GM18519 (cell line): ENCODE results near the gene CCND1.
"Not testable (repeated sequence)": the region's sequence is repeated elsewhere in the genome, so short reads cannot be mapped to it uniquely, and the experiment has no call there.

Source experiments
- ATAC-seq: cut with Tn5 transposase; IDR thresholded peaks from one replicate; pipeline ENCODE4 v1.9.1; 2021; ENCODE audit warnings: mild to moderate bottlenecking, moderate library complexity; ENCODE audit not compliant: unreplicated experiment, low FRiP score

CCND1 gene

GRCh38 chr11:69685348-69685747 lies 44.4 kb downstream of the CCND1 start:
- ATAC-seq, result no peak

GRCh38 chr11:69686452-69686851 lies 45.5 kb downstream of the CCND1 start:
- ATAC-seq, result no peak

- ATAC-seq, result no peak
These were observed 45.9 kb downstream of the CCND1 start for GRCh38 chr11:69686856-69687255.

- not testable (repeated sequence) for ATAC-seq
These were observed 47.2 kb downstream of the CCND1 start for GRCh38 chr11:69687969-69688771.

- ATAC-seq, result no peak
These were observed 48.7 kb downstream of the CCND1 start for GRCh38 chr11:69689484-69690319.

- no peak for ATAC-seq
These were observed 50.5 kb downstream of the CCND1 start for GRCh38 chr11:69691463-69691862.

- ATAC-seq, result no peak
These were observed 51.5 kb downstream of the CCND1 start for GRCh38 chr11:69692422-69692821.

- no peak for ATAC-seq
These were observed 53.8 kb downstream of the CCND1 start for GRCh38 chr11:69694781-69695180.

- no peak for ATAC-seq
These were observed 54.6 kb downstream of the CCND1 start for GRCh38 chr11:69695581-69695980.

GRCh38 chr11:69695995-69696394 lies 55.0 kb downstream of the CCND1 start:
- ATAC-seq, result not testable (repeated sequence)

GRCh38 chr11:69696749-69697468 lies 56.0 kb downstream of the CCND1 start:
- no peak for ATAC-seq

GRCh38 chr11:69697469-69697843 lies 56.5 kb downstream of the CCND1 start:
- no peak for ATAC-seq

GRCh38 chr11:69697861-69698260 lies 56.9 kb downstream of the CCND1 start:
- ATAC-seq, result no peak

- no peak for ATAC-seq
These were observed 57.4 kb downstream of the CCND1 start for GRCh38 chr11:69698362-69698761.

GRCh38 chr11:69699213-69699612 lies 58.3 kb downstream of the CCND1 start:
- no peak for ATAC-seq

GRCh38 chr11:69700278-69701140 lies 59.6 kb downstream of the CCND1 start:
- ATAC-seq, result no peak

- ATAC-seq, result no peak
These were observed 61.3 kb downstream of the CCND1 start for GRCh38 chr11:69702239-69702691.

GRCh38 chr11:69702769-69703452 lies 62.0 kb downstream of the CCND1 start:
- no peak for ATAC-seq

GRCh38 chr11:69703453-69703767 lies 62.5 kb downstream of the CCND1 start:
- ATAC-seq, result no peak
